Naive thymus-derived CD8-positive, alpha-beta T cell (primary cell): Measurements from ENCODE around the gene DCDC2C. TPM values are rescaled to one million over a fixed set of nuclear protein-coding genes. Genes with fewer than 3 reads are reported as not detected.

ENCODE experiments used
- ATAC-seq, 2 donors: fragments of 150-1000 bp; cut with Tn5 transposase in 1 of 2; sonication (Bioruptor Pico), chemical (Tn5 transposase) in 1 of 2; 1 replicate in 1 of 2; 2 replicates in 1 of 2; pipeline ENCODE4 v1.10.0; 2021; ENCODE audit warnings: mild to moderate bottlenecking in 2 of 2, moderate library complexity in 2 of 2
- POLR2A ChIA-PET: fragments of 350-600 bp; sonication (Branson Sonifier 250); formaldehyde crosslinking; loops from one replicate; lab custom pipeline; 2021; ENCODE audit warnings: antibody characterized with exemption; lab: Charles Lee
- DNase-seq, 10 donors: peaks; one replicate each; pipeline versions ENCODE4 v3.0.0 to v3.0.0-alpha.2; 2020 to 2022
- H3K27ac Mint-ChIP-seq, 10 donors: one replicate each; pipeline ENCODE4 v1.8.0; 2020 to 2022; ENCODE audit warnings: mild to moderate bottlenecking in 10 of 10, mixed read lengths in 10 of 10, moderate library complexity in 4 of 10, inconsistent platforms in 1 of 10
- H3K27me3 Mint-ChIP-seq, 5 donors: one replicate each; pipeline ENCODE4 v1.8.0; 2021 to 2022; ENCODE audit warnings: mixed read lengths in 5 of 5
- H3K36me3 Mint-ChIP-seq, 3 donors: one replicate each; pipeline ENCODE4 v1.8.0; 2020 to 2022; ENCODE audit warnings: mixed read lengths in 3 of 3, mild to moderate bottlenecking in 2 of 3, inconsistent platforms in 1 of 3
- H3K4me1 Mint-ChIP-seq, 4 donors: one replicate each; pipeline ENCODE4 v1.8.0; 2021 to 2022; ENCODE audit warnings: mixed read lengths in 4 of 4
- H3K4me3 Mint-ChIP-seq, 10 donors: one replicate each; pipeline ENCODE4 v1.8.0; 2020 to 2022; ENCODE audit warnings: mild to moderate bottlenecking in 10 of 10, mixed read lengths in 10 of 10, moderate library complexity in 6 of 10, inconsistent platforms in 1 of 10
- H3K9me3 Mint-ChIP-seq, 9 donors: one replicate each; pipeline ENCODE4 v1.8.0; 2020 to 2022; ENCODE audit warnings: mixed read lengths in 9 of 9, mild to moderate bottlenecking in 3 of 9, inconsistent platforms in 1 of 9, moderate library complexity in 1 of 9
- polyA plus RNA-seq, 3 donors: library from polyadenylated mRNA; unstranded; fragments of 300-500 nt; fragmentation: Illumina TruSeq; gene quantifications; one replicate each; pipeline ENCODE4 v1.2.3, GENCODE V29; 2021
- total RNA-seq, 8 experiments: library from RNA in 2 of 8; stranded (reverse) in 2 of 8; gene quantifications; one replicate each; pipeline ENCODE4 v1.2.3 and lab custom pipeline; 2021 to 2026

Gene DCDC2C
- total and polyA plus RNA-seq, 5 experiments from 2014 or later = not detected

- H3K4me3 Mint-ChIP-seq = no peak overlapping the region
- H3K9me3 Mint-ChIP-seq = peaks cover 0 to under 1% (median 0%) of the 10 kb centered on the region in 9 donors
- no peak for ATAC-seq
These were observed 24.1 kb downstream of the DCDC2C start for GRCh38 chr2:3727397-3728045.

GRCh38 chr2:3728104-3729054, 25.0 kb downstream of the DCDC2C start:
- H3K9me3 Mint-ChIP-seq = no peaks in the 10 kb centered on the region
- H3K4me1 Mint-ChIP-seq = peaks cover 0 to 2% (median under 1%) of the 10 kb centered on the region in 4 donors
- H3K27ac Mint-ChIP-seq = no peak overlapping the region
- DNase-seq (peak in 2 of 10 donors; percentile 0 to 9), ATAC-seq (no peak)
- H3K36me3 Mint-ChIP-seq = no peaks in the 10 kb centered on the region
- H3K27me3 Mint-ChIP-seq = peaks cover 4 to 54% (median 24%) of the 10 kb centered on the region in 5 donors
- no peak overlapping the region for H3K4me3 Mint-ChIP-seq
- POLR2A ChIA-PET = no interaction called here

More at GRCh38 chr2:3727397-3728045, 24.1 kb downstream of the DCDC2C start:
- peaks cover 0 to 2% (median under 1%) of the 10 kb centered on the region in 4 donors for H3K4me1 Mint-ChIP-seq
- peaks cover 0 to under 1% (median 0%) of the 10 kb centered on the region in 3 donors for H3K36me3 Mint-ChIP-seq
- no peak overlapping the region for H3K27ac Mint-ChIP-seq
- H3K27me3 Mint-ChIP-seq = peaks cover 4 to 62% (median 24%) of the 10 kb centered on the region in 5 donors
- POLR2A ChIA-PET = no interaction called here
- DNase-seq = no peak

DNA sequence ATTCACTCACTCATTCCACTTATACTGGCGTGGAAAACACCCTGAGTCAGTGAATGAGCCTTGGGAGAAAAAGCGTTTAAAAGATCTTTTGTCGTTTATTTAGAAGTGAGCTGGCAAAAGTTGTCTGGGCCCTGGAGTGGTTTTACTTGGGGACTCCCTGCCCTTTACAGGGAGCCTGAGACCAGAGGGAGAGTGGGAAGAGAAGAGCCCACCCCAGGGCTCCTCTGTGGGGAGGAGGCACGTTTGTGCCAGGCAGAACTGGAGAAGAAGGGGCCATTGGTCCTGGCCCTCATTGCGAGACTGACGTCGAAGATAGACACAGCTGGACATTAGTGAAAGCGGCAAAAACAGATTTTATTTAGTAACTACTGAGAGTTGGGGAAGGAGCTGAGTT, 25.7 kb downstream of the DCDC2C start:
- Mint-ChIP-seq H3K27me3 (peaks cover 4 to 47% (median 24%) of the 10 kb centered on the region in 5 donors), H3K36me3 (no peaks in the 10 kb centered on the region), H3K9me3 (no peaks in the 10 kb centered on the region), H3K4me1 (peaks cover 0 to 2% (median under 1%) of the 10 kb centered on the region in 4 donors), H3K4me3 (no peak overlapping the region), H3K27ac (peak overlapping the region in 1 of 10 donors; percentile 1)
- ATAC-seq = no peak
- POLR2A ChIA-PET = no interaction called here
- DNase-seq = no peak

GRCh38 chr2:3729786-3730185, 26.4 kb downstream of the DCDC2C start:
- Mint-ChIP-seq H3K4me3 (no peak overlapping the region), H3K27me3 (peaks cover 4 to 45% (median 19%) of the 10 kb centered on the region in 5 donors), H3K27ac (no peak overlapping the region), H3K36me3 (no peaks in the 10 kb centered on the region), H3K4me1 (peaks cover 0 to 2% (median under 1%) of the 10 kb centered on the region in 4 donors), H3K9me3 (no peaks in the 10 kb centered on the region)
- POLR2A ChIA-PET = no interaction called here
- ATAC-seq (no peak), DNase-seq (no peak)

- ATAC-seq (no peak), DNase-seq (no peak)
- H3K4me1 Mint-ChIP-seq = peaks cover 0 to 2% (median under 1%) of the 10 kb centered on the region in 4 donors
- H3K36me3 Mint-ChIP-seq = no peaks in the 10 kb centered on the region
- peaks cover 4 to 38% (median 12%) of the 10 kb centered on the region in 5 donors for H3K27me3 Mint-ChIP-seq
- H3K9me3 Mint-ChIP-seq = no peaks in the 10 kb centered on the region
- no peak overlapping the region for H3K27ac Mint-ChIP-seq
- POLR2A ChIA-PET = no interaction called here
- H3K4me3 Mint-ChIP-seq = no peak overlapping the region
These were observed 27.3 kb downstream of the DCDC2C start for GRCh38 chr2:3730646-3731045.

DNA sequence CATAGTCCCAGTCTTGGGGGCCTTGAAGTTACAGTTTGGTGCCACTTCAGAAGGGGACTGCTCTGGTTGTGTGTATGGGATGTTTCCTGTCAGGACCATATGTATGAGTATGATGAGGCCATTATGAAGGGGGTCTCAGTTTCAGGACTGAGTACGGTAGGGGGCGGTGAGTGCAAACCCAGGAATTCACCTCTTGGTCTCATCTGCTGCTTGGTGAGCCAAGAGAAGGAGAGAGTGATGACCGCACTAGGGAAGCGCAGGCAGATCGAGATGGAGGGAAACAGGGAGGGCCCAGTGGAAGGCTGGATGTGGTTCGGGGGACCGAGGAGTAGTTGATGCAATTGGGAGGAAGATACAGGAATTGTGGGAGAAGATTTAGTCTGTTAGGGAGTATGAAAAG, 28.5 kb downstream of the DCDC2C start:
- Mint-ChIP-seq H3K27me3 (peaks cover 4 to 43% (median 15%) of the 10 kb centered on the region in 5 donors), H3K9me3 (no peaks in the 10 kb centered on the region), H3K4me1 (peaks cover 0 to 2% (median 0%) of the 10 kb centered on the region in 4 donors), H3K4me3 (no peak overlapping the region), H3K36me3 (no peaks in the 10 kb centered on the region), H3K27ac (no peak overlapping the region)
- POLR2A ChIA-PET = no interaction called here
- ATAC-seq (no peak), DNase-seq (no peak)

- no peaks in the 10 kb centered on the region for H3K4me1 Mint-ChIP-seq
- H3K9me3 Mint-ChIP-seq = no peaks in the 10 kb centered on the region
- no peak overlapping the region for H3K27ac Mint-ChIP-seq
- H3K36me3 Mint-ChIP-seq = no peaks in the 10 kb centered on the region
- peaks cover 2 to 23% (median 10%) of the 10 kb centered on the region in 5 donors for H3K27me3 Mint-ChIP-seq
- no peak overlapping the region for H3K4me3 Mint-ChIP-seq
- DNase-seq (no peak), ATAC-seq (no peak)
- POLR2A ChIA-PET = no interaction called here
These were observed 32.7 kb downstream of the DCDC2C start for GRCh38 chr2:3736112-3736511.

DNA sequence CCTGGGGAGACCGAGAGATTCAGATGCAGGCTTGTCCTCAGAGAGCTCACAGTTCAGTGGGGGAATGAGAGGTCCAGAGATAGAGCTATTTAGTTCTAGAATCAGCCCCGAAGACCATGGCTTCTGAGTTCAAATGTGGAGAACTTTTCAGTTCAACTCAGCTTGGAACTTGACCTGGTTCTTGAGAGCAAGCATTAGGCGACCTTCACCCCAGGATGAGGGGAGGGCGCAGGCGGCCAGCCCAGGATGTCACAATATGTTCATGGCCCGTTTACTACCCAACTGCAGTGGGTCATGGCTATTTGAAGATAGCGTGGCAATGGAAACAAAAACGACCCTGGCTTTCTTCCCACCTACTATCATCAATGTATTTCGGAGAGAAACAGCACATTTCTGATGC, 33.8 kb downstream of the DCDC2C start:
- no peaks in the 10 kb centered on the region for H3K4me1 Mint-ChIP-seq
- H3K27me3 Mint-ChIP-seq = peaks cover 2 to 17% (median 9%) of the 10 kb centered on the region in 5 donors
- H3K27ac Mint-ChIP-seq = no peak overlapping the region
- no peaks in the 10 kb centered on the region for H3K9me3 Mint-ChIP-seq
- no peak for DNase-seq
- POLR2A ChIA-PET = no interaction called here
- H3K36me3 Mint-ChIP-seq = no peaks in the 10 kb centered on the region
- ATAC-seq = no peak
- no peak overlapping the region for H3K4me3 Mint-ChIP-seq

- H3K27me3 Mint-ChIP-seq = peaks cover 4 to 28% (median 16%) of the 10 kb centered on the region in 5 donors
- DNase-seq (no peak), ATAC-seq (no peak)
- no peaks in the 10 kb centered on the region for H3K4me1 Mint-ChIP-seq
- no peak overlapping the region for H3K27ac Mint-ChIP-seq
- no peaks in the 10 kb centered on the region for H3K36me3 Mint-ChIP-seq
- H3K9me3 Mint-ChIP-seq = no peaks in the 10 kb centered on the region
- no peak overlapping the region for H3K4me3 Mint-ChIP-seq
- POLR2A ChIA-PET = no interaction called here
These were observed 35.1 kb downstream of the DCDC2C start for GRCh38 chr2:3738454-3738853.

- no peak for DNase-seq
- H3K4me1 Mint-ChIP-seq = no peaks in the 10 kb centered on the region
- no peak overlapping the region for H3K27ac Mint-ChIP-seq
- ATAC-seq = no peak
- H3K27me3 Mint-ChIP-seq = peaks cover 6 to 37% (median 20%) of the 10 kb centered on the region in 5 donors
- no peak overlapping the region for H3K4me3 Mint-ChIP-seq
- no peaks in the 10 kb centered on the region for H3K9me3 Mint-ChIP-seq
- POLR2A ChIA-PET = no interaction called here
- no peaks in the 10 kb centered on the region for H3K36me3 Mint-ChIP-seq
These were observed 35.9 kb downstream of the DCDC2C start for GRCh38 chr2:3739313-3739712.

- Mint-ChIP-seq H3K4me1 (no peaks in the 10 kb centered on the region), H3K36me3 (no peaks in the 10 kb centered on the region), H3K9me3 (no peaks in the 10 kb centered on the region), H3K4me3 (no peak overlapping the region), H3K27me3 (peaks cover 6 to 35% (median 13%) of the 10 kb centered on the region in 5 donors), H3K27ac (no peak overlapping the region)
- DNase-seq (no peak), ATAC-seq (no peak)
- POLR2A ChIA-PET = no interaction called here
These were observed 38.0 kb downstream of the DCDC2C start for GRCh38 chr2:3741396-3741795.

DNA sequence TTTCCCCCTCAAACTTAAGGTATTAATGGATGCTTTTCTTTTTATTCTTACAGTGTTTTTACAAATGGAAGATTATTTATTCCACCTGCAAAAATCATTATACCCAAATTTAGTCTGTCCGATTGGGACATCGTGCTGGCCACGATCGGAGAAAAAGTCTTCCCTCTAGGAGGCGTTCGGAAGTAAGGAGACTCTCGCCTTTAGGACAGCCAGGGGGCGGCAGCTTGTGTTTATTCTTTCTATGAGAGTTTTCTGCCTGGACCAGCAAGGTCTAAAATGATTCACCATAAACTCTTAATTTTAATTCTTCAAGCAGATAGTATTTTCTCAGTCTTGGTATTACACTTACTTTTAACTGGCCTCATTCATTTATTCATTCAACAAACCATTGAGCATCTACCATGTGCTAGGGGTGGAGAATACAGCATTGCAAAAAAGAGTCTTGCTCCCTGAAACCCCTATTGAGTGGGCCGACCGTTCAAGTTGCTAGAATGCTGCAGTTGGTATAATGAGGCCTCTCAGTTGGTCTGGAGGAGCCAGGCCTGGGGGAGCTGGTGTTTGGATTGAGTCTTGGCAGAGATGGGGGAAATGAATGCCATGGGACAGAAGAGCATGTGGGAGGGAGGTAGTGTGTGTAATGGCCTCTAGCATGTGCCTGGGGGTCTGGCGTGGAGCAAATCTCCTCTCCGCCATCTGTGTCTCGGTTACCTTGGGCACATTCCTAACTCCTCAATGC, 38.7 kb downstream of the DCDC2C start:
- ATAC-seq = no peak
- no peak overlapping the region for H3K4me3 Mint-ChIP-seq
- H3K4me1 Mint-ChIP-seq = no peaks in the 10 kb centered on the region
- no peak overlapping the region for H3K27ac Mint-ChIP-seq
- H3K36me3 Mint-ChIP-seq = no peaks in the 10 kb centered on the region
- H3K27me3 Mint-ChIP-seq = peaks cover 6 to 40% (median 16%) of the 10 kb centered on the region in 5 donors
- H3K9me3 Mint-ChIP-seq = no peaks in the 10 kb centered on the region
- POLR2A ChIA-PET = no interaction called here
- DNase-seq = peak in 1 of 10 donors; percentile 26
